Omental fat pad (tissue), 4 donors: ENCODE results near the gene ARID5B. TPM values are rescaled to one million over a fixed set of nuclear protein-coding genes. Genes with fewer than 3 reads are reported as not detected.

Experiments
- ATAC-seq: fragments of 150-250 bp; one replicate; pipeline ENCODE4 v1.9.1; 2016; ENCODE audit warnings: mild to moderate bottlenecking, moderate library complexity; ENCODE audit not compliant: low FRiP score
- DNase-seq: peaks from one replicate; pipeline ENCODE4 v3.0.0-alpha.2; 2019; ENCODE audit warnings: low spot score
- CTCF ChIP-seq, 3 donors: fragments of 450-650 bp; IDR thresholded peaks; one replicate each; pipeline ENCODE4 v1.5.1; 2016 to 2017; ENCODE audit warnings: antibody characterized with exemption in 3 of 3, mild to moderate bottlenecking in 3 of 3, moderate library complexity in 2 of 3
- total RNA-seq, 4 donors: library from RNA; depleted of rRNA; stranded (reverse); fragments of >200 nt; gene quantifications; one replicate each; pipeline ENCODE4 v1.1.0, GENCODE V29; 2016

The ARID5B gene
- total RNA-seq, 4 donors from 2014 or later, result 57.5 to 163 (median 123) TPM

DNA sequence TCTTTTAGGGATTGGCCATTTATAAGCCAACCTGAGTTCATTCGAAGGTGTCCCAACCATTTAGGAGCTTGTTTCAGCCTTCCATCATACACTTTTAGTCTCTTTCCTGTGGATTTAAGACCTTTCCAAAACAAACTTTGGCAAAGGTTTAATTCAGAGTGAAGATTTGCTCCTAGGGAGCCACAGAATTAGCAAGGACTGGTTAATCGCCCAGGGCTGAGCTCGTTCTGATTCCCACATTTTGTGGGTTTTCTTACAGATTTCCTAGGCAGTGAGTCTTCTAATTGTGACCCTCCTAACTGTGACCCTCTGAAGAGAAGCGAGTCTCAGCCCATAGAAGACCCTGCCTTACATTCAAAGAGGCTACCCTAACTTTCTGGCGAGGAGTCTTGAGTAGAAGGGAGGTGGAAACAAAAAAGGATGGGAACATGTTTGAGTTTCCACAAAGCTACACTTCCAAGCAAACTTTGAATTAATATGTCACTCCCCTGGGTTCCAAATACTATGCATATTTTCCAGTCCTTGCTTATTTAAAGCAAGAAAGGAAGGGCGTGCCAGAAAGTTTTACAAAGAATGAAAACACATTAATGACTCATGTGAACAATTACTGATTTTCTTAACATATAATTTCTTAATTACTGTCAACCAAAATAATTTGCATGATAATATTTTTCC is 118.3 kb downstream of the ARID5B start:
- TF ChIP-seq CTCF (IDR thresholded peaks at IDR 0.05), result no peak
- no peak for DNase-seq
- no peak for ATAC-seq

DNA sequence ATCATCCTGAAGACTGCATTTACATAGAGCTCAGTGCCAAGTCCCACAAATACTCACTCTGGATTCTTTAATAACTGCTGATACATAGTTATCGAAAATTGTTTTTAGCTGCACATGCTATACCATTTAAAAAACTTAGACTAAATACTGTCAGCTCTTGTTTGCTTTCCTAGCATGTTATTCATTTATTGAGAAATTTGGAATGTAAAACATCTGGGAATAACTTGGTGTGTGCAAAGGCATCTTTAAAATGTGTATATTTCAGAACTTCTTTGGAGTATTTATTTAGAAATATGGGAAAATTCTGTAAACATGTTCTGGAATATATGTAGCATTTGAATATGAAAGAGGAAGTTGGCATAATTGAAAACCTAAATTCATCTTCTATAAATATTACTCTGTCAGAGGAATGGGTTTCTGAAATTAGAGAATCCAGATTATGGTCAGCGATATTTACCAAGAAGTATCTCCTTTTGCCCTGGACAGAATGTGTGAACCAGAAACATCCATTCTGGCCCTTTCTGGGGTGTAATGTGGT is 119.7 kb downstream of the ARID5B start:
- ATAC-seq (no peak), DNase-seq (no peak)
- no peak for TF ChIP-seq CTCF (IDR thresholded peaks at IDR 0.05)

GRCh38 chr10:62021978-62022802 is 120.7 kb downstream of the ARID5B start:
- TF ChIP-seq CTCF (IDR thresholded peaks at IDR 0.05), result no peak
- DNase-seq (no peak), ATAC-seq (no peak)

DNA sequence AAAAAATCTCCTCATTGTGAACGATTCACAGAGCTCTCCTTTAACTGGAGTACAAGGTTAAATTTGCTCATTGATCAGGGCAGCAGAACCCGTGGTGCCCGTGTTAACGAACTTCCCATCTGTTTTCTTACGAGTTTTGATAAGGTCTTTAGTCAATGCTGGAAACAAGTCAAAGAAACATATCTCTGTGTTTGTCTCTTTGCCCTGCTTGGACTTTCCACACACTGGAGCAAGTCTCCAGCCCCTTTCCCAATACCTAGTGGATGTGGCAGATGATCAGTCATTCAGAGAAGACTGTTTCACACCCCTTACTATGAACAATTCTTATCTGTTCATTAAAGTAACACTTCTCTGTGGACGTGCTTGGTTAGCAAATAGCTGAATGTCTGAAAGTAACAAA is 121.3 kb downstream of the ARID5B start:
- ATAC-seq, result no peak
- DNase-seq, result no peak
- no peak for TF ChIP-seq CTCF (IDR thresholded peaks at IDR 0.05)

GRCh38 chr10:62023329-62023728 is 121.8 kb downstream of the ARID5B start:
- ATAC-seq, result no peak
- DNase-seq, result no peak
- no peak for TF ChIP-seq CTCF (IDR thresholded peaks at IDR 0.05)

- no peak for DNase-seq
- ATAC-seq, result no peak
- no peak for TF ChIP-seq CTCF (IDR thresholded peaks at IDR 0.05)
These were observed 122.7 kb downstream of the ARID5B start for GRCh38 chr10:62024026-62024701.
